Head of caudate nucleus (tissue), 42 donors: Measurements from ENCODE around the gene TCF15.
"Not testable (repeated sequence)": the region's sequence is repeated elsewhere in the genome, so short reads cannot be mapped to it uniquely, and the experiment has no call there.

Source experiments
- DNase-seq, 42 donors: peaks; one replicate each; pipeline versions ENCODE4 v3.0.0 to v3.0.0-alpha.2; 2020 to 2021; ENCODE audit warnings: mixed read lengths in 7 of 42
- intact Hi-C: fragments of 100-400 bp; cut with DNase I; formaldehyde crosslinking; loops from one replicate; pipeline ENCODE4 v1.15.0; 2022

The TCF15 gene

DNA sequence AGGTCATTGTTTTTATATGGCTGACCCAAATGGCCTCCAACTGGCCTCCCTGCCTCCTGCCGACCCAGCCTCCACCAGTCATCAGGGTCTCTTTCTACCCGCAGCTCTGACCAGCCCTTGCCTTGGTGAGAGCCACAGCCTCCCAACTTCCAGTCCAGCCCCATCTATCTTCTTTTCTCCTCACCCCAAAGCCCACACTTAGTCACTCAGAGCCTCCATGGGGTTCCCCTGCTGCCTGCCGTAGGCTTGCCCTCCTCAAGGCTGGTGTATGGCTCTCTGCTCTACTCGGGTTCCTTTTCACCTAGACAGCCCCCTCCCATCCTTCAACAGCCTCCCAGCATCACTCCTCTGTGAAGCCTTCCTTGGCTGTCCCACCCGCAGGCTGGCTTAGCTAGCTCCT, 18.2 kb downstream of the TCF15 start:
- no peak for DNase-seq
- intact Hi-C loops: no loop called here

DNA sequence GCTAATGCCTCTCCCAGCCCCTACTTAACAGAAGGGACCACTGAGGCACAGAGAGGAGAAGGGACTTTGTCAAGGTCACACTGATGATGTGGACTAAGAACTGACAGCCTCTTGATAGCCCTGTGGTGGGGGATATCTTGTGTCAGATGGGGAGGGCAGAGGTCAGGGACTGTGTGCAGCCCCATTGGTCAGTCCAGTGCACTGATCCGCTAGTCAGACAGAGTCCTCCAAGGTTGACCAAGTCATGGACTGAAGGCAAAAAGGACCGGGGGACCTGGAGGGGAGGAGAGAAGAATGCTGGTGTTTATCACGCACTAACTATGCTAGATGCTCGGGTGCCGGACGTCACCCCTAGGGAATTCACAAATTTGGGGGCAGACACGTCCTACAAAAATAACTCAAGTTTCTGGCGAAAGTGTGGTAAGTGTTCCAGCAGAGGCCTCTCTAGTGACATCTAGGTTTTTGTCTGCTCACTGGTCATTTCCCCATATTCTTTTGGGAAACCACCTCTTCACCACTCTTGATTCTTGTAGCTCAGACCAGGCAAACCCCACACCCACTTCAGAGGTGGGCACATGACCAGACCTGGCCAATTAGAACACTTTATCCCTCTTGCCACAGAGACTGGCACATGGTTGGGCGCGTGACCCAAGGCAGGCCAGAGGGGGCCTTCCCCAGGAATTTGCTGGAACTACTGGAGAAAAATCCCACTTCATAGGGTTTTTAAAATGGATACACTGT, 21.0 kb downstream of the TCF15 start:
- no peak for DNase-seq

DNA sequence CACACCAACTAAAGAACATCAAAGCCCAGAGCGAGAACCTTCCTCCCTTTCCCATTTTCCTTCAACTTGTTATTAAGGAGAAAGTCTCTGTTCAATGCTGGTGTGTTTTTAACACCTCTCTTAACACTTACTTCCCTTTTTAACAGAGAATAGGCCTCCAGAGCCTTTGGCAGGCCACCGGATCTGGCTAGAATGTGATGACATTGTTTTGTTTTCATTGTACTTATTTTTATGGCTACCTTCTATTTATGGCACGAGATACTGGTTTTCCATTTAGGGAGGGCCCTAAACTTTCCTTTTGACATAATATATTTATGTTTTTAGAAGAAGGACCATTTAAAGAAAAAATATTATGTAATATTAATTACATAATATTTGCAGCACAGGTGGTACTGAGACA, 21.6 kb downstream of the TCF15 start:
- DNase-seq: no peak
- intact Hi-C loops: no loop called here

More for the DNA sequence above, 21.0 kb downstream of the TCF15 start:
- intact Hi-C loops: no loop called here

DNA sequence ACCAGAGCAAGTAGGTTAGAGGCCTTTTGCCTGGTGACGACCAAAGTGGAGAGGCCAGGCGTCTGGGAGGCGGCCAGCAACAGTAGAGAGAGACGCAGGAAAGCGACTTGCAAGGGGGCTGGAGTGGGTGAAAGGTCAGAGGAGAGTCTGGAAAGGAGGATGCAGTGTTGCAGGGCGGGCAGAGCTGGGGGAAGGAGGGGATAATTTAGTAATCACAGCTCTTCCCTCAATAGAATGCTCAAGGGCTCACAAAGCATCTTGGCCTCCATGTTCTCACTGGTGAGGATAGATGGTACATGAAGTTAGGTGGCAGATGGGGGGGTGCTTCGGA, 25.2 kb downstream of the TCF15 start:
- DNase-seq: no peak
- intact Hi-C loops: no loop called here

DNA sequence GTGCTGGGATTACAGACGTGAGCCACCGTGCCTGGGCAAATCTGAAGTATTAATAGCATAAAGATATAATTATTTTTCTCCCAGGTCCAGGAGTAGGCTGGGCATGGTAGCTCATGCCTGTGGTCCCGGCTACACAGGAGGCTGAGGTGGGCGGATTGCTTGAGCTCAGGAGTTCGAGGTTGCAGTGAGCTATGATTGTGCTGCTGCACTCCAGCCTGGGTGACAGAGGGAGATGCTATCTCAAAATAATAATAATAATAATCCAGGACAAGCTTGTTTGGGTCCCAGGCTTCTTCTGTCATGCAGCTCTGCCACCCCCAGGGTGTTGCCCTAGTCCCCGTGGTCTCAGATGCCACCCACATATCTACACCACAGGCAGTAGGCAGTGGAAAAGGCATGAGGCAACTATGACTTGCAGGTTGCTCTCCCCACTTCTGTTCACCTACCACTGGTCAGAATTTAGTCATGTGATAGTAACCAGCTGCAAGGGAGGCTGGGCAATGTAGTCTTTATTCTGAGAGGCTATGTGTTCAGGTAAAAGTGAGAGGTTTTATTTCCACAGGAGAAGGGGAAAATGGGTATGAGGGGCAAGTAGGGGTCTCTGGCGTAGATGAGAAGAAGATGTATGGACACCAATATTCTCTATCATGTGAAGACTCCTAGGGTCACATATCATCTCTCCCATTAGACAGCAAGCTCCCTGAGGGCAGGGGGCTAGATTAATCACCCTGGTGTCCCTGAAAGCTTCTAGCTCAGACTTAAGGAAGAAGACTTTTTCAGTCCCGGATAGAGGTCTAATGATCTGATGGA, 25.7 kb downstream of the TCF15 start:
- intact Hi-C loops: no loop called here
- DNase-seq: peak in 15 of 42 donors; percentile 3 to 58 (median 27)

DNA sequence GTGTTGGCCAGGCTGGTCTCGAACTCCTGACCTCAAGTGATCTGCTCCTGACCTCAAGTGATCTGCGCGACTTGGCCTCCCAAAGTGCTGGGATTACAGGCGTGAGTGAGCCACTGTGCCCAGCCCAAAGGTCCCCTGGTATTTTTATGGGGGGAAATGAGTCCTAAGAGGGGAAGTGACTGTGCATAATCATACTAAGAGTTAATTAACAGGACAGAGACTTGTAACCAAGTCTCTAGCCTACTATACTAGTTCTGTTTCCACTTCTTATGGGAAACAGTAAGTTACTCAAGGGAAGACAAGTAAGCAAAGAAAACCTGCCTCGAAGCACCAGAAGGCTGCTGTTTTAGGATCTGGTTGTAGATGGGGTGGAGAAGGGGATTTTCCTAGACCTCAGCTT, 27.9 kb downstream of the TCF15 start:
- intact Hi-C loops: no loop called here
- DNase-seq: no peak

DNA sequence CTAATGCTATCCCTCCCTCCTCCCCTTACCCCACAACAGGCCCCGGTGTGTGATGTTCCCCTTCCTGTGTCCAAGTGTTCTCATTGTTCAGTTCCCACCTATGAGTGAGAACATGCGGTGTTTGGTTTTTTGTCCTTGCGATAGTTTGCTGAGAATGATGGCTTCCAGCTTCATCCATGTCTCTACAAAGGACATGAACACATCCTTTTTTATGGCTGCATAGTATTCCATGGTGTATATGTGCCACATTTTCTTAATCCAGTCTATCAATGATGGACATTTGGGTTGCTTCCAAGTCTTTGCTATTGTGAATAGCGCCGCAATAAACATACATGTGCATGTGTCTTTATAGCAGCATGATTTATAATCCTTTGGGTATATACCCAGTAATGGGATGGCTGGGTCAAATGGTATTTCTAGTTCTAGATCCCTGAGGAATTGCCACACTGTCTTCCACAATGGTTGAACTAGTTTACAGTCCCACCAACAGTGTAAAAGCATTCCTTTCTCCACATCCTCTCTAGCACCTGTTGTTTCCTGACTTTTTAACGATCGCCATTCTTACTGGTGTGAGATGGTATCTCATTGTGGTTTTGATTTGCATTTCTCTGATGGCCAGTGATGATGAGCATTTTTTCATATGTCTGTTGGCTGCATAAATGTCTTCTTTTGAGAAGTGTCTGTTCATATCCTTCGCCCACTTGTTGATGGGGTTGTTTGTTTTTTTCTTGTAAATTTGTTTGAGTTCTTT, 31.0 kb downstream of the TCF15 start:
- intact Hi-C loops, DNase-seq: not testable (repeated sequence)

DNA sequence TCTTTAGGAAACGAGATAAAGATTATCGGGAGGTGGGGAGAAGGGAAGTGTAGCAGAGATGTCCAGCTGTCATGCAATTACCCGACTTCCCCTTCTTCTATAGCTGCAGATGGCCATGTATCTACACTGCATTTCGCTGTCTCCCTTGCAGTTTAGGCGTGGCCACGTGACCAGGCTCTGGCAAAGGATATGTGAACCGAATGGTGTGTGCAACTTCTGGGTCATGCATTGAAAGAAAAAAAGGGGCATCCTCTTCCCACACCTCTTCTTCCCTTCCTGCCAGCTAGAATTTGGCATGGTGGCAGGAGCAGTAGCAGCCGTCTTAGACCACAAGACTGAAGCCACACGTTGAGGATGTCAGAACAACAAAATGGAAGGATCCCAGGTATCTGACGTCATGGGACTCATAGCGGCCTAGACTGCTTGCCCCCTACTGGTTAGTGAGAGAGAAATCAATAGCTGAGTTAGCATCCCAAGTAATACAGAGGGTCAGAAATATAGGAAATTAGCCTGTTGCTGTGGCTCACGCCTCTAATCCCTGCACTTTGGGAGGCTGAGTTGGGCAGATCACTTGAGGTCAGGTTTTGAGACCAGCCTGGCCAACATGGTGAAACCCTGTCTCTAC, 32.8 kb downstream of the TCF15 start:
- intact Hi-C loops: no loop called here
- DNase-seq: no peak

DNA sequence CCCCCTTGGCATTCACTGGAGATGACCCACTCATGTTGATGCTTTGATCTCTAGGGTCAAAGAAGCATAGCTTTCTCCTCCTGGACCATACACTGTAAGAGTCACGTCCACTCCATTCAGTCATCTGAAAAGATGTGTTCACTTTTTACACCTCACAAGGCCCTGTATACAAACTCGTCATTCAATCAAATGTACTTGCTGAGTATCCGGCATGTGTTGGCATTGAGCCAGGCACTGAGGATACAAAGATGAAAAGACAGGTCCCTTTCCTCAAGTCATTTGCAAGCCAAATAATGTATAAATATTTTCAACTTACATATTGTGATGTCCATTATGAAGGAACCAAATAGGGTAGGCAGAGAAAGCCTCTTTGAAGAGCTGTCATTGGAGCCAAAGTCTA, 34.0 kb downstream of the TCF15 start:
- peak in 2 of 42 donors; percentile 8 to 46 for DNase-seq
- intact Hi-C loops: no loop called here

DNA sequence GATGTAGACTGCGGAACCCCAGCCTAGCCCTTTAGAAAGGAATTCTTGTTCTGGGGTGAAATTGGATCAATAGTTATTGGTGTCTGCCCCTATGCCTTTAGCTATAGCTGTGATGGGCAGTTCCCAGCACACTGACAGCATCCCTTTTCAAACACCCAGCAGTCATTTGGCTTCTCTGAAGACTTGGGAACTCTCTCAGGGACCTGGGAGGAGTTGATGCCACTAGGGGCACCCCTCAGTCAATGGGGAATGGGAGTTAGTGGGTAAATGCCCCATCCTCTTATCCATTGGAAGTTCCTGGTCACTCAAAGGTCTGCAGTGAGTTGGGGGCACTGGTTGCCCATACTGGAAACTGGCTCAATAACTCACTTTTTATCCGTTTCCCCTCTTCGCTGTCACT, 34.9 kb downstream of the TCF15 start:
- DNase-seq: no peak
- intact Hi-C loops: no loop called here

DNA sequence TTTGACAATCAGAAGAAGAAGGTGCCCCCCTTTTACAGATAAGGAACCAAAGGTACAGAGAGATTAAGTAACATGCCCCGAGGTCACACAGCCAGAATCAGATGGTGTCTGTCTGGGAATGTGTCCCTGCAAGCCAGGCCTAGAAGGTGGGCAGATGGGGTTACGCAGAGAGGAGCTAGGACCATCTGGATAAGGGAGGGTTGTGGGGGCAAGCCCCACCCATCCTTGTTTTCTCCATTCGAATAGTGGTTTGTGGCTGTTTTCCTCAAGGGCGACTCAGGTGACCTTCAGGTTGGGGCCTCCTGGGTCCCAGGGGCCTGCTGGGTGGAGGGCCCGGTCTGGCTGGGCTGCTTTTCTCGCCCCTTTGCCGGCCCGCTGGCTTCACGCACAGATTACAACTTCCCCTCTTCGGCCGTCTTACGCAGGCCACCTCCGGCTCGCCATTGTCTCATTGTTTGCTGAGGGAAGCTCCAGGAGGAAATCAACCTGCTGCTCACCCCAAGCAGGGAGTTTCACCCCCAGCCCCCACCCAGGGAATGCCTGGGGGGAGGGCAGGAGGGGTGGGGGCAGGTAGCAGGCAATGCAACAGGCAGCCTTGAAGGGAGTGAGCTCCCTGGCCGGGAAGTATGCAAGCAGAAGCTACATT, 35.7 kb downstream of the TCF15 start:
- intact Hi-C loops: no loop called here
- no peak for DNase-seq

DNA sequence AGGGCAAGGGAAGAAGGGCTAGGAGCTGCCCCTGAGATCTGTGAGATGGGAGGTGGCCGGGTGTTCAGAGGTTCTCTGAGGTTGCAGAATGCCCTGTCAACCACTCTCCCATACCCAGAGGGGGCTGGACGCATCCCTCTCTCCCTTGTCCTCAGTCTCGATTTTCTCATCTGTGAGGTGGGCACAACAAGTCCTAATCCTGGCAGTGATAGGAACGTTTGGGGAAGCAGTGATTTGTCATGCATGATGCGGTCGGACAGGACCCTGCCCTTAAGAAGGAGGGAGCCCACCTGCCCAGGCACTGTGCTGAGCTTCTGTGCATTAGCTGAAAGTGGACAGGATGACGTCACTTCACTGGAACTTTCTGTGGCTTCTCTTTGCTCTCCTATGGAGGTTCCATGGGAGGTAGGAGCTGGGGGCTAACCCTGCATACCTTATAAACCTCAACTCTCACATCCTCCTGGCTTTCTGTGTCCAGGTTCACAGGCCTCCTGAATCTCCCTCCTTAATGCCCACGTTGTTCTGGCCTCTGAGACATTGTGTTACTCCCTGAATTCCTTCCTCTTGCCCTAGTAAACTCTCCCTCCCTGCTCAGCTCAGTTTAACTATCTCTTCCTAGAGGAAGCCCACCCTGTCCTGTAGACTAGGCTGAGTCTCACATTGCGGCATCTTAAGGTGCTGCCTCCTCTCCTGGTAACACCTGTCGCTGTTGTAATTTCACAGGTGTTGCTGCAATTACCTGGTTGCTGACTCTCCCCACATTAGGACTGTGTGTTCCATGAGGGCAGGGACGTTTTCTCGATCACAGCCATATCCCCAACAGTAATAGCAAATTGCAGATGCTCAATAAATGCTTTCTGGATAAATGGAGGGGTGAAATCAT, 36.5 kb downstream of the TCF15 start:
- no peak for DNase-seq
- intact Hi-C loops: no loop called here

DNA sequence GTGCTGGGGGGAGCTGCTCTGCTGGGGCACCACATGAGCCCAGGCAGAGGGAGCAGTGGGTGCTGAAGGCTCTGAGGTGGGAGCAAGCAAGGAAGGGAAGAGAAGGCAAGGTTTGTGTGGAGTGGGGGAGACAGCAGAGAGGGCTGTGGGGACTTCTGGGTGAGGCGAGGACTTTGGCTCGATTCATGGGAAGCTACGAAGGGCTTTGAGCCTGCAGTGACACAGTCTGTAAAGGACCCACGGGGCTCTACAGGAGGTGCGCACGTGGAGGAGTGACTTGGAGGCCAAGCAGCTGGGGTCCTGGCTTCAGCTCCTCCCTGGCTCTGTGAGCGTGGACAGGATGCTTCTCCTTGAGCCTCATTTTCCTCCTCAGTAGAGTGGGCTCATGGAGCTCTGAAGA, 37.4 kb downstream of the TCF15 start:
- intact Hi-C loops: no loop called here
- DNase-seq: no peak

DNA sequence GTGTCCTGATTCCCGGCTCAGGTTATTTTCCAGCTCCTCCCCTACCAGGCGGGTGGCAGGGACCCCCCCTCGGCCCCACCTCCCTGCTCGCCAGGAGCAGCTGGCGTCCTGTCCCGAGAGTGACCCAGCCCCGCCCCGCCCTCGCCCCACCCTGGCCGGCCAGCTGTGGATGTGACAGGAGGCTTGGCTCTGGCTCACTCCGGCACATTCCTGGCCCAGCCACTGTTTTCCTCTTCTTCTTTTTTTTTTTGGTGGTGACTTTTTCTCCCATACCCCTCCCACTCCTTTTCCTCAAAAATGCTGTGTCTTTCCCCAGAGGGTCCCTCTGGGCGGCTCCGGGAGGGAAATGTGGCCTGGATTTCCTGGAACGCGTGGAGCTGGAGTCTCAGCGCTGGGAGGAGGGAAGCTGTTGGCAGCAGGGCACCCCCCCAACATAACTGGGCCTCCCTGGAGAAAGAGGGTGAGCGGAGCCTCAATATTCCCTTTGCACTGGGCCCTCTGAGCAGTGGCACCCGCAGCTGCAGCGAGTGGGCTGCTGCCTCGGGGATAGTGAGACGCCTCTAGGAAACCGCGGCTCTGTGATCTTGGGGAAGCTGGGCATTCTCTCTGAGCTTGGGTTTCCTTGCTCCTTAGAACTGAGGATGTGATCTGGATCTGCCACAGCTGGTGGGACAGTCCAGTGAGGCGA, 38.2 kb downstream of the TCF15 start:
- intact Hi-C loops: no loop called here
- no peak for DNase-seq

DNA sequence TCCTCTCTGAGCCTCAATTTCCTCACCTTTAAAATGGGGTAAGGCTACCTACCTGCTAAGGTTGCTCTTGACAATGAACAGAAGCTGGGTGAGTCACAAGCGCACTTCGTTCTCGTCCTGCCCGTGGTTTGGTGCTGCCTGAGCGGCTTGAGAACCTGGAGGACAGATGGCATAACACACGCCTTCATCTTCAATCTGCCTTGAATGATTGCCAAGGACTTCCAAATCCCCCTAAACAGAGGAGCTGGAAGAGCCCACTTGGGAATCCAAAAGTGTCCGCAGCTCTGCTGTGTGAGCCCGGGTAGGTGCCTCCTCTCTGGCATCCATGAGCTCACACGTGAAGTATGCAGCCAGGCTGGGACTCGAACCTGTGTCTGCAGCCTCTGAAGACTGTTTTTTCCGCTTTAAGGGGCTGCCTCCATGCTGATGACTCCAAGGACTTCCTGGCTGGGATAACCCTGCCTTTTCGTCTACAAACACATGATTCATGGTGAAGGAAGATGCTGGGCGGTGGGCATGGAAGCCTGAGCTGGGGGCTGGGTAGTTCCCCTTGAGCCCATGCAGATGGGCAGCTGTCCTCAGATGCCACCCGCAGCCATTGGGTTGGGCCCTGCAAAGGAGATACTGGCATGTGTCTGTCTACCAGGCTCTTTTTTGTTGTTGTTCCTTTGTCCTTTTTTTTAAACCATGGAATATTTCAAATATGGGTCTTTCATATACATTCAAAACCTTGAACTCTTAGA, 41.3 kb downstream of the TCF15 start:
- intact Hi-C loops: no loop called here
- no peak for DNase-seq

DNA sequence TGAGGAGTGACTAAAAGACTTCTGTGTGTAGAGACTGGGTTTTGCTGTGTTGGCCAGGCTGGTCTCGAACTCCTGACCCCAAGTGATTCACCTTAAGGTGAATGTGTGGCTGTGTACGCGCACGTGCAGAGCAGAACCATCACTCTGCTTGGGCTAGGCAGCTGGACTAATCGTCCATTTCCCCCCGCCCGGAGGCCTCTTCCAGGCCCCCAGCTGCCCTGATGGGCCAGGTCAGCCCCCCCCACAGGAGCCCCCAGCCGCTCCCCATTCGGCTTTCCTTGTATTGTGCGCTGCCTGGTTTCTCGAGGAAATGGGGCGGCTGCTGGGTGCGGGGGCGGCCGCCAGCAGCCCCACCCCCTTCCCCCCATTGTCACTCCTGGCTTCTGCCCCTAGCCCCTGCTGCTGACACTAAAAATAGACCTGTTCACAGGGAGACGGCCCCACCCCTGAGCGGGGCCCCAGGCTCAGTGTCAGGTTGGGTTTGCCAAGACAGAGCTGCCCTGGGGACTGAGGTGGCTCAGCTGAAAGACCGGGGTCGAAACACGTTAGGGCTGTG, 41.9 kb downstream of the TCF15 start:
- DNase-seq: no peak
- intact Hi-C loops: no loop called here

DNA sequence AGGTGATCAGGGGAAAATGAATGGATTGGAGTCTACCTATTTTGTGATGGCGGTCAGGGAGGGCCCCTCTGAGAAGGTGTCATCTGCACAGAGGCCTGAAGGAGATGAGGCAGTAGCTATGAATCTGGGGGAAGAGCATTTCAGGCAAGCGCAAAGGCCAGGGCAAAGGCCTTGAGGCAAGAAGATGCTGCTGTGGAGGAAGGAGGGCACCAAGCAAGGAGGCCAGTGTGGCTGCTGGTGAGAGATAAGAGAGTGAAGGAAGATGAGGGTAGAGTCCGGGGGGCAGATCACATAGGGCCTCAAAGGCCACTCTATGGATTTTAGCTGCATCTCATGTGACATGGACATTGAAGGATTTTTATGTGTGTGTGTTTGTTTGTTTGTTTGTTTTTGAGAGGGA, 45.9 kb downstream of the TCF15 start:
- intact Hi-C loops: loop anchor here (5.0 kb wide), 1 partner anchor 173 kb away; no protein-coding TSS in a partner anchor

More for the DNA sequence above, 45.9 kb downstream of the TCF15 start:
- DNase-seq: no peak
